Lower leg skin (tissue), 4 donors: ENCODE data around the gene ERAP2. TPM values are rescaled to one million over a fixed set of nuclear protein-coding genes. Genes with fewer than 3 reads are reported as not detected.

Source experiments
- DNase-seq, 2 donors: peaks; one replicate each; pipeline ENCODE4 v3.0.0-alpha.2; 2019; ENCODE audit warnings: low spot score in 2 of 2
- H3K4me3 ChIP-seq: fragments of 200-600 bp; sonication (generic); 2 replicates; pipeline ENCODE4 v1.5.1; 2017; ENCODE audit warnings: mild to moderate bottlenecking, low read depth; ENCODE audit not compliant: poor library complexity, severe bottlenecking
- CTCF ChIP-seq, 3 donors: fragments of 450-650 bp; IDR thresholded peaks; one replicate each; pipeline ENCODE4 v1.5.1; 2016; ENCODE audit warnings: antibody characterized with exemption in 3 of 3, mild to moderate bottlenecking in 3 of 3, moderate library complexity in 2 of 3
- POLR2A ChIP-seq, 2 donors: fragments of 450-650 bp; IDR thresholded peaks; one replicate each; pipeline ENCODE4 v1.6.1; 2016 to 2017; ENCODE audit warnings: antibody characterized with exemption in 2 of 2, mild to moderate bottlenecking in 1 of 2, moderate library complexity in 1 of 2
- WGBS, 2 donors: methylation state at CpG; one replicate each; pipeline ENCODE4 v1.1.5; 2018; 5-methylcytosine and 5-hydroxymethylcytosine counted together
- intact Hi-C: fragments of 100-400 bp; cut with DNase I; formaldehyde crosslinking; loops from one replicate; pipeline ENCODE4 v1.15.0; 2023; ENCODE audit warnings: low total_unique reads
- total RNA-seq, 4 donors: library from RNA; depleted of rRNA; stranded (reverse); fragments of >200 nt; gene quantifications; one replicate each; pipeline ENCODE4 v1.1.0, GENCODE V29; 2016

The ERAP2 gene
- total RNA-seq, 4 donors from 2014 or later = 5.0 to 11.0 (median 9.3) TPM

DNA sequence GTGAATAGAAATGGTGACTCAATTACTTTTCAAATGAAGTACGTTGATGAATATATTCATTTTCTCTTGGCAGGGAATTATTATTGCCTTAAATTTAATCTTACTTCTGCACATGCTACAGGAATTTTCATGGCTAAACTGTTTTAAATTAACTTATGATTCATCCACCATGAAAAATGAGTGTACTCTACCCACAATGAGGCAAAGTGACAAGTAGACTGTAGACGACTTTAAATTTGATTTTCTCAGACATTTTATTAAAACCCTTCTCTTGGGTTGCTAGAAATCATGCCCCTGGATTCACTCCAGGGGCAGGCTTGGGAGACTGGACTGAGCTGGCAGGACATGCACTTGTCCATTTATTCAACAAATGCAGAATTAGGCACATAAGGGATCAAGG lies 23.5 kb upstream of the ERAP2 start:
- TF ChIP-seq CTCF (IDR thresholded peaks at IDR 0.05) (no peak), POLR2A (IDR thresholded peaks at IDR 0.05) (no peak)
- no peak for DNase-seq
- WGBS, 2 donors = 61 to 62% methylated on average over 2 of the region's 2 CpGs
- intact Hi-C loops = no loop called here
- no peak overlapping the region for H3K4me3 ChIP-seq

DNA sequence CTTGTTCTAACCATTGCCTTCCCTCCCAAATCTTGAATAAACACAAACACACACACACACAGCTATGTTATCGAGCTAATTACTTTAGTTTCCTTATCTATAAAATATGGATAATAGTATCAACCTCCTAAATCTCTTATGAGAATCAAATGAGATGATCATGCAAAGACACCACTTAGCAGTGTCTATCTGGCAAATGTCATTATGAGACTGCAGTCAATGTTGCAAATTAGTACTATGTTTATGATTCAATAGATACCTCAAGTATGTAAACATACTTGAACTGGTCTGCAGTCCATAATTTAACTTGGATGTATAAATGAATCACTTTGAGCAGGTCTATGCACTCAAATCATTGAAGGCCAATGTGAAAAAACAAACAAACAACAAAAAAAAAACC lies 22.2 kb upstream of the ERAP2 start:
- TF ChIP-seq POLR2A (IDR thresholded peaks at IDR 0.05) (no peak), CTCF (IDR thresholded peaks at IDR 0.05) (no peak)
- WGBS, 2 donors = 84 to 89% methylated on average over 1 of the region's 1 CpG
- intact Hi-C loops = no loop called here
- H3K4me3 ChIP-seq = no peak overlapping the region
- DNase-seq = no peak

DNA sequence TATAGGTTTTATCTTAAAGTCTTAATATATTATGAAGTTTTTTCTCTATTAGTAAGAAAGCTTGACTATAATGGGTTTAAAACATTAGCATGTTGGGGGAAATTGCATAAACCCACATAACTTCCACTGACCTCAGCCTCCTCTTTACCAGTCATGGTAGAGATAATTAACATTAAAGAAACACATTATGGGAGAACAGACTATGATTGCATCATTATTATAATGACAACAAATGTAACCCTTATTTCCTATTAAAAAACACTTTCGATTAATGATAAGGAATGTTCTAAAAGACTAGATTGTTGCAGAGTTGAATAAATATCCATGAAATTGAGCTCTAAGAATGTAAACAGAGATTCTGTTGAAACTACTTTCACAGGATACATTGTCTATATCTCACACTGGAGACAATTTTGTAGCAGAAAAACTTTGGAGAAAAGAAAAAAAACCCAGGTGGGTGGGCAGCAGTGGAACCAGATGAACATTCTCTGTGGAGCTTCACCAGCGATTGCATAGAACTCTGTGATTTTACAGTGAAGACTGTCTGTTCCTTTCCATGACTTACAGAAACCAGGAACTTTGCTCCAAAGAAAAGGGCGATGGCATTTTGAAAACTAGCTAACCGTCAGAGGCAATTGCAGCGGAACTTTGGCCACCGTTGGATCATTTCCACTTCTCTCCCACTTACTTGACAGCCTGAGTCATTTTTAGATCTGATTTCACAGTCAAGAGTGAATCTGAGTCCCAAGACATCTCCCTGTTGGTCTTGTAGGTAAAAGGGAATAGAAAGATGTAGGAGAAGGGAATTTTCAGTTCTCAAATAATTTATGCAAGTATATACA lies 21.0 kb upstream of the ERAP2 start:
- 77 to 79% methylated on average over 6 of the region's 6 CpGs for WGBS, 2 donors
- no peak for DNase-seq
- intact Hi-C loops = no loop called here
- H3K4me3 ChIP-seq = no peak overlapping the region
- TF ChIP-seq CTCF (IDR thresholded peaks at IDR 0.05) (no peak), POLR2A (IDR thresholded peaks at IDR 0.05) (no peak)

GRCh38 chr5:96856371-96856770 lies 19.9 kb upstream of the ERAP2 start:
- no peak for DNase-seq
- WGBS, 2 donors = 69 to 77% methylated on average over 3 of the region's 3 CpGs
- TF ChIP-seq POLR2A (IDR thresholded peaks at IDR 0.05) (no peak), CTCF (IDR thresholded peaks at IDR 0.05) (no peak)
- no peak overlapping the region for H3K4me3 ChIP-seq
- intact Hi-C loops = no loop called here

- WGBS, 2 donors = 90 to 95% methylated on average over 1 of the region's 1 CpG
- TF ChIP-seq POLR2A (IDR thresholded peaks at IDR 0.05) = no peak
- DNase-seq = no peak
- intact Hi-C loops = no loop called here
- H3K4me3 ChIP-seq = no peak overlapping the region
Measured at GRCh38 chr5:96857454-96857853, 18.8 kb upstream of the ERAP2 start.

DNA sequence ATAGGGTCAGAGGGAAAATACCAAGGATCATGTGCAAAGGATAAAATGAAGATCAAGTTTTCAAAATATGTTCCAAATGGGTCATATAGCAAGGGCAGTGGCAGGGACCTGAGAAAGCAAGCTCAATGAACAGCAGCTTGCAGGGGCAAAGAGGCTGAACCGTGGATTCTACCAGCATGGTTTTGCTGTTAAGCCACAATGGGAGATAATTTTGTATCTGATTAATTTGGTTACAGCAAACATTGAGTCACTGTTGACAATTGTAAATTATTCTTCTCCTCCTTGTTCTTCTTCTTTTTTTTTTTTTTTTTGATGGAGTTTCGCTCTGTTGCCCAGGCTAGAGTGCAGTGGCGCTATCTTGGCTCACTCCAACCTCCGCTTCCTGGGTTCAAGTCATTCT lies 18.4 kb upstream of the ERAP2 start:
- no peak overlapping the region for H3K4me3 ChIP-seq
- intact Hi-C loops = no loop called here
- WGBS, 2 donors = 87 to 95% methylated on average over 4 of the region's 4 CpGs
- no peak for DNase-seq
- TF ChIP-seq CTCF (IDR thresholded peaks at IDR 0.05) = no peak
- TF ChIP-seq POLR2A (IDR thresholded peaks at IDR 0.05) = no peak
